GM18873 (cell line): ENCODE data around the gene NEK2.
"Not testable (repeated sequence)": the region's sequence is repeated elsewhere in the genome, so short reads cannot be mapped to it uniquely, and the experiment has no call there.

ENCODE experiments used
- ATAC-seq: cut with Tn5 transposase; IDR thresholded peaks from one replicate; pipeline ENCODE4 v1.9.1; 2021; ENCODE audit warnings: mild to moderate bottlenecking, moderate library complexity, moderate number of reproducible peaks; ENCODE audit not compliant: unreplicated experiment, low FRiP score

NEK2 gene

GRCh38 chr1:211652371-211652770 lies 23.1 kb downstream of the NEK2 start:
- ATAC-seq = no peak

GRCh38 chr1:211650904-211651303 lies 24.5 kb downstream of the NEK2 start:
- no peak for ATAC-seq

GRCh38 chr1:211648980-211649934 lies 26.2 kb downstream of the NEK2 start:
- no peak for ATAC-seq

GRCh38 chr1:211648336-211648735 lies 27.1 kb downstream of the NEK2 start:
- ATAC-seq = no peak

GRCh38 chr1:211647711-211648121 lies 27.7 kb downstream of the NEK2 start:
- ATAC-seq = no peak

GRCh38 chr1:211646566-211646965 lies 28.9 kb downstream of the NEK2 start:
- ATAC-seq = no peak

GRCh38 chr1:211645601-211646000 lies 29.8 kb downstream of the NEK2 start:
- ATAC-seq = not testable (repeated sequence)

GRCh38 chr1:211644653-211645052 lies 30.8 kb downstream of the NEK2 start:
- ATAC-seq = no peak

GRCh38 chr1:211643324-211644212 lies 31.9 kb downstream of the NEK2 start:
- ATAC-seq = no peak

GRCh38 chr1:211642870-211643269 lies 32.6 kb downstream of the NEK2 start:
- ATAC-seq = no peak

- no peak for ATAC-seq
Measured at GRCh38 chr1:211641942-211642341, 33.5 kb downstream of the NEK2 start.

GRCh38 chr1:211641044-211641800 lies 34.2 kb downstream of the NEK2 start:
- no peak for ATAC-seq

- ATAC-seq = no peak
Measured at GRCh38 chr1:211640301-211640630, 35.2 kb downstream of the NEK2 start.

- no peak for ATAC-seq
Measured at GRCh38 chr1:211639475-211640300, 35.7 kb downstream of the NEK2 start.

GRCh38 chr1:211638689-211639101 lies 36.7 kb downstream of the NEK2 start:
- ATAC-seq = no peak

GRCh38 chr1:211638246-211638645 lies 37.2 kb downstream of the NEK2 start:
- ATAC-seq = no peak

- ATAC-seq = no peak
Measured at GRCh38 chr1:211637066-211637465, 38.4 kb downstream of the NEK2 start.

- not testable (repeated sequence) for ATAC-seq
Measured at GRCh38 chr1:211636575-211637029, 38.8 kb downstream of the NEK2 start.

GRCh38 chr1:211635597-211636205 lies 39.7 kb downstream of the NEK2 start:
- no peak for ATAC-seq
